HepG2 (cell line): ENCODE measurements around the gene PLEKHN1. TPM values are rescaled to one million over a fixed set of nuclear protein-coding genes. Genes with fewer than 3 reads are reported as not detected.

ENCODE experiments used
- BCL6 ChIP-seq: IDR thresholded peaks from 2 replicates; pipeline ENCODE4 v1.6.1; 2016; ENCODE audit warnings: missing genetic modification reagents, missing compliant biosample characterization
- DNMT1 ChIP-seq: sonication (generic); formaldehyde crosslinking; IDR thresholded peaks from 2 replicates; pipeline ENCODE4 v1.5.1; 2020; ENCODE audit warnings: mild to moderate bottlenecking, missing genetic modification reagents
- HNRNPLL ChIP-seq: fragments of 200-400 bp; formaldehyde crosslinking; IDR thresholded peaks from 2 replicates; pipeline ENCODE4 v1.6.1; 2017; ENCODE audit warnings: mild to moderate bottlenecking, low read depth, low read length; ENCODE audit not compliant: poor library complexity, severe bottlenecking
- MTF2 ChIP-seq: sonication (generic); formaldehyde crosslinking; IDR thresholded peaks from 2 replicates; pipeline ENCODE4 v1.5.0; 2020; ENCODE audit warnings: missing genetic modification reagents, borderline replicate concordance
- SAP130 ChIP-seq: IDR thresholded peaks from 2 replicates; pipeline ENCODE4 v1.6.1; 2016; ENCODE audit warnings: low read depth
- SMAD3 ChIP-seq: sonication (generic); formaldehyde crosslinking; IDR thresholded peaks from 2 replicates; pipeline ENCODE4 v1.4.0; 2020; ENCODE audit warnings: missing genetic modification reagents
- ZFY ChIP-seq: sonication (generic); formaldehyde crosslinking; IDR thresholded peaks from 2 replicates; pipeline ENCODE4 v1.4.0; 2020; ENCODE audit warnings: missing genetic modification reagents
- ZNF335 ChIP-seq: sonication (generic); formaldehyde crosslinking; IDR thresholded peaks from 2 replicates; pipeline ENCODE4 v1.4.0; 2020; ENCODE audit warnings: missing genetic modification reagents
- ZNF484 ChIP-seq: sonication (generic); formaldehyde crosslinking; IDR thresholded peaks from 2 replicates; pipeline ENCODE4 v1.5.1; 2020; ENCODE audit warnings: mild to moderate bottlenecking, low read depth, missing genetic modification reagents, borderline replicate concordance
- ZNF598 ChIP-seq: sonication (generic); formaldehyde crosslinking; IDR thresholded peaks from 2 replicates; pipeline ENCODE4 v1.5.1; 2020; ENCODE audit warnings: mild to moderate bottlenecking, missing genetic modification reagents, borderline replicate concordance
- ZNF749 ChIP-seq: sonication (generic); formaldehyde crosslinking; IDR thresholded peaks from 2 replicates; pipeline ENCODE4 v1.8.0; 2022; ENCODE audit warnings: mild to moderate bottlenecking, missing genetic modification reagents, moderate library complexity, borderline replicate concordance
- ZNF788 ChIP-seq: sonication (generic); formaldehyde crosslinking; IDR thresholded peaks from 2 replicates; pipeline ENCODE4 v1.5.0; 2020; ENCODE audit warnings: mild to moderate bottlenecking, missing genetic modification reagents, borderline replicate concordance
- polyA plus RNA-seq, 8 experiments: library from polyadenylated mRNA; depleted of rRNA in 3 of 8; stranded (reverse) in 7 of 8; unstranded in 1 of 8; fragments of >200 nt; fragmentation: Illumina TruSeq in 4 of 8; extraction: Trizol in 4 of 8; gene quantifications; 2 replicates each; pipeline versions ENCODE4 v1.2.1 to v1.2.3, GENCODE V29; 2011 to 2016; ENCODE audit warnings: low read depth in 4 of 8, missing spikeins in 1 of 8, mixed read lengths in 1 of 8; ENCODE audit not compliant: insufficient read depth in 1 of 8
- total RNA-seq, 5 experiments: library from RNA; depleted of rRNA; stranded (reverse); fragments of >200 nt; fragmentation: Illumina TruSeq; extraction: Trizol; gene quantifications; 2 replicates each; pipeline ENCODE4 v1.2.3, GENCODE V29; 2016; ENCODE audit warnings: low read depth in 1 of 5
- TF ChIP-seq, protein P1 (sequence below): sonication (generic); formaldehyde crosslinking; IDR thresholded peaks from 2 replicates; pipeline ENCODE4 v1.8.0; 2022; ENCODE audit warnings: mild to moderate bottlenecking, missing genetic modification reagents, moderate library complexity
- TF ChIP-seq, protein P2 (sequence below): sonication (generic); formaldehyde crosslinking; IDR thresholded peaks from 2 replicates; pipeline ENCODE4 v1.5.0; 2020; ENCODE audit warnings: mild to moderate bottlenecking, missing genetic modification reagents
- TF ChIP-seq, protein P3 (sequence below): sonication (generic); formaldehyde crosslinking; IDR thresholded peaks from 2 replicates; pipeline ENCODE4 v1.4.0; 2020; ENCODE audit warnings: missing genetic modification reagents
- TF ChIP-seq, protein P4 (sequence below): sonication (generic); formaldehyde crosslinking; IDR thresholded peaks from 2 replicates; pipeline ENCODE4 v1.8.0; 2023; ENCODE audit warnings: mild to moderate bottlenecking, missing genetic modification reagents

Gene PLEKHN1
- total and polyA plus RNA-seq, 2 of the 13 experiments (the other 11 are each of a cell fraction or from before 2014, with no cell fraction given) = 0.42 to 0.58 TPM

DNA sequence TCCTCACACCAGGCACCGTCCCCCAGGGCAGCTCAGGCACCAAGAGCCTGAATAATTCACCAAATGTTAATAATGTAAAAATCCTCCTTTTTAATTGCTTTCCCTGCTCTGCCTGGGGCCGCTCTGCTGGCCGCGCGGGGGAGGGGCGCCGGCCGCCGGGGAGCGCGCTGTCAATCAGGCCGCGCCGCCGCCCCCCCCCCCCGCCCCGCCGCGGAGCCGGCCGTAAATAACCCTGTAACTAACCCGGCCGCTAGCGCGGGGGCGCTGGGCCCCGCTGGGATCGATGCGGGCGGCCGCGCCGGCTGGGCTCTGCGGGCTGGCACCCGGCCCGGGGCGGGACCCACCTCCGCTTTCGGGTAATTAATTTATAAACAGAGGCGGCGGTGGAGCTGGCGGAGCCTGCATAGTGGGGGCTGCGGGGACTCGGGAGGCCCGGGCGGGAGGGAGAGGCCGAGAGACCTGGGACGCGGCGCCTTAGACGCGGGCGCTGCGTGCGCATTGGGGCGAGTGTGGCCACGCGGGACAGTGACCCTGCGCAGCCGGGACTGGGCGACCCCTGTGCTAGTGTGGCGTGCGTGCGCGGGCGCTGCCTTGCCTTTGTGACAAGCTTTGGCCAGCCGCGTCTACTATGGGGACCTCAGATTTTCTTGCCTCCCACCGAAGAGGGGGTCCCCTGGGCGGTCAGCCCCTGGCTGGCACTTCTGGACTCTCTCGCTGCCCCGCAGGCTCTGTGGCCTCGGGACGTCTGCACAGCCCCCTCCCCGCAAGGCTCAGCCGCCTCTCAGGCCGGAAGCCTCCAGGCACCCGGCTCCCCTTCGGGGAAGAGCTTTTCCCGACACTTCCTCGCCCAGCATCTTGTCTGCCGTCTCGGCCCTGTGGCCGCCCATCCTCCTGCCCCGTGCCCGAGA, 25.9 kb upstream of the PLEKHN1 start (continued):
- TF ChIP-seq HNRNPLL (peak; percentile 35), ZNF484 (CRISPR knock-in tag) (no peak), SMAD3 (no peak), ZNF598 (CRISPR knock-in tag) (peak; percentile 51; the same call in 1 of the 2 replicates), SAP130 (CRISPR knock-in tag) (peak; percentile 29; the same call in 1 of the 2 replicates), BCL6 (CRISPR knock-in tag) (peak; percentile 34; the same call in 1 of the 2 replicates), MTF2 (CRISPR knock-in tag) (peak; percentile 39; the same call in 1 of the 2 replicates), ZNF749 (CRISPR knock-in tag) (no peak), ZFY (CRISPR knock-in tag) (peak; percentile 12; the same call in 1 of the 2 replicates), ZNF335 (no peak), ZNF788 (CRISPR knock-in tag) (no peak), DNMT1 (CRISPR knock-in tag) (no peak)
- TF ChIP-seq, protein P1, sequence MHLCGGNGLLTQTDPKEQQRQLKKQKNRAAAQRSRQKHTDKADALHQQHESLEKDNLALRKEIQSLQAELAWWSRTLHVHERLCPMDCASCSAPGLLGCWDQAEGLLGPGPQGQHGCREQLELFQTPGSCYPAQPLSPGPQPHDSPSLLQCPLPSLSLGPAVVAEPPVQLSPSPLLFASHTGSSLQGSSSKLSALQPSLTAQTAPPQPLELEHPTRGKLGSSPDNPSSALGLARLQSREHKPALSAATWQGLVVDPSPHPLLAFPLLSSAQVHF (CRISPR knock-in tag) = no peak
- TF ChIP-seq, protein P2, sequence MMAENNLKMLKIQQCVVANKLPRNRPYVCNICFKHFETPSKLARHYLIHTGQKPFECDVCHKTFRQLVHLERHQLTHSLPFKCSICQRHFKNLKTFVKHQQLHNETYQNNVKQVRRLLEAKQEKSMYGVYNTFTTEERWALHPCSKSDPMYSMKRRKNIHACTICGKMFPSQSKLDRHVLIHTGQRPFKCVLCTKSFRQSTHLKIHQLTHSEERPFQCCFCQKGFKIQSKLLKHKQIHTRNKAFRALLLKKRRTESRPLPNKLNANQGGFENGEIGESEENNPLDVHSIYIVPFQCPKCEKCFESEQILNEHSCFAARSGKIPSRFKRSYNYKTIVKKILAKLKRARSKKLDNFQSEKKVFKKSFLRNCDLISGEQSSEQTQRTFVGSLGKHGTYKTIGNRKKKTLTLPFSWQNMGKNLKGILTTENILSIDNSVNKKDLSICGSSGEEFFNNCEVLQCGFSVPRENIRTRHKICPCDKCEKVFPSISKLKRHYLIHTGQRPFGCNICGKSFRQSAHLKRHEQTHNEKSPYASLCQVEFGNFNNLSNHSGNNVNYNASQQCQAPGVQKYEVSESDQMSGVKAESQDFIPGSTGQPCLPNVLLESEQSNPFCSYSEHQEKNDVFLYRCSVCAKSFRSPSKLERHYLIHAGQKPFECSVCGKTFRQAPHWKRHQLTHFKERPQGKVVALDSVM (CRISPR knock-in tag) = peak; percentile 22; the same call in 1 of the 2 replicates
- TF ChIP-seq, protein P3, sequence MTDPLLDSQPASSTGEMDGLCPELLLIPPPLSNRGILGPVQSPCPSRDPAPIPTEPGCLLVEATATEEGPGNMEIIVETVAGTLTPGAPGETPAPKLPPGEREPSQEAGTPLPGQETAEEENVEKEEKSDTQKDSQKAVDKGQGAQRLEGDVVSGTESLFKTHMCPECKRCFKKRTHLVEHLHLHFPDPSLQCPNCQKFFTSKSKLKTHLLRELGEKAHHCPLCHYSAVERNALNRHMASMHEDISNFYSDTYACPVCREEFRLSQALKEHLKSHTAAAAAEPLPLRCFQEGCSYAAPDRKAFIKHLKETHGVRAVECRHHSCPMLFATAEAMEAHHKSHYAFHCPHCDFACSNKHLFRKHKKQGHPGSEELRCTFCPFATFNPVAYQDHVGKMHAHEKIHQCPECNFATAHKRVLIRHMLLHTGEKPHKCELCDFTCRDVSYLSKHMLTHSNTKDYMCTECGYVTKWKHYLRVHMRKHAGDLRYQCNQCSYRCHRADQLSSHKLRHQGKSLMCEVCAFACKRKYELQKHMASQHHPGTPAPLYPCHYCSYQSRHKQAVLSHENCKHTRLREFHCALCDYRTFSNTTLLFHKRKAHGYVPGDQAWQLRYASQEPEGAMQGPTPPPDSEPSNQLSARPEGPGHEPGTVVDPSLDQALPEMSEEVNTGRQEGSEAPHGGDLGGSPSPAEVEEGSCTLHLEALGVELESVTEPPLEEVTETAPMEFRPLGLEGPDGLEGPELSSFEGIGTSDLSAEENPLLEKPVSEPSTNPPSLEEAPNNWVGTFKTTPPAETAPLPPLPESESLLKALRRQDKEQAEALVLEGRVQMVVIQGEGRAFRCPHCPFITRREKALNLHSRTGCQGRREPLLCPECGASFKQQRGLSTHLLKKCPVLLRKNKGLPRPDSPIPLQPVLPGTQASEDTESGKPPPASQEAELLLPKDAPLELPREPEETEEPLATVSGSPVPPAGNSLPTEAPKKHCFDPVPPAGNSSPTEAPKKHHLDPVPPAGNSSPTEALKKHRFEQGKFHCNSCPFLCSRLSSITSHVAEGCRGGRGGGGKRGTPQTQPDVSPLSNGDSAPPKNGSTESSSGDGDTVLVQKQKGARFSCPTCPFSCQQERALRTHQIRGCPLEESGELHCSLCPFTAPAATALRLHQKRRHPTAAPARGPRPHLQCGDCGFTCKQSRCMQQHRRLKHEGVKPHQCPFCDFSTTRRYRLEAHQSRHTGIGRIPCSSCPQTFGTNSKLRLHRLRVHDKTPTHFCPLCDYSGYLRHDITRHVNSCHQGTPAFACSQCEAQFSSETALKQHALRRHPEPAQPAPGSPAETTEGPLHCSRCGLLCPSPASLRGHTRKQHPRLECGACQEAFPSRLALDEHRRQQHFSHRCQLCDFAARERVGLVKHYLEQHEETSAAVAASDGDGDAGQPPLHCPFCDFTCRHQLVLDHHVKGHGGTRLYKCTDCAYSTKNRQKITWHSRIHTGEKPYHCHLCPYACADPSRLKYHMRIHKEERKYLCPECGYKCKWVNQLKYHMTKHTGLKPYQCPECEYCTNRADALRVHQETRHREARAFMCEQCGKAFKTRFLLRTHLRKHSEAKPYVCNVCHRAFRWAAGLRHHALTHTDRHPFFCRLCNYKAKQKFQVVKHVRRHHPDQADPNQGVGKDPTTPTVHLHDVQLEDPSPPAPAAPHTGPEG (CRISPR knock-in tag) = 0 out of 2 replicates have a peak, but pooled peaks have one; percentile 19
- TF ChIP-seq, protein P4, sequence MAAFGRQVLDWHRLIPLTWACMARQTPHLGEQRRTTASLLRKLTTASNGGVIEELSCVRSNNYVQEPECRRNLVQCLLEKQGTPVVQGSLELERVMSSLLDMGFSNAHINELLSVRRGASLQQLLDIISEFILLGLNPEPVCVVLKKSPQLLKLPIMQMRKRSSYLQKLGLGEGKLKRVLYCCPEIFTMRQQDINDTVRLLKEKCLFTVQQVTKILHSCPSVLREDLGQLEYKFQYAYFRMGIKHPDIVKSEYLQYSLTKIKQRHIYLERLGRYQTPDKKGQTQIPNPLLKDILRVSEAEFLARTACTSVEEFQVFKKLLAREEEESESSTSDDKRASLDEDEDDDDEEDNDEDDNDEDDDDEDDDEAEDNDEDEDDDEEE (CRISPR knock-in tag) = no peak
